Measurements from ENCODE around the gene ASCL5. TPM values are rescaled to one million over a fixed set of nuclear protein-coding genes. Genes with fewer than 3 reads are reported as not detected.

The ASCL5 gene, protein sequence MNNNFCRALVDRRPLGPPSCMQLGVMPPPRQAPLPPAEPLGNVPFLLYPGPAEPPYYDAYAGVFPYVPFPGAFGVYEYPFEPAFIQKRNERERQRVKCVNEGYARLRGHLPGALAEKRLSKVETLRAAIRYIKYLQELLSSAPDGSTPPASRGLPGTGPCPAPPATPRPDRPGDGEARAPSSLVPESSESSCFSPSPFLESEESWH
- 0.08 to 0.27 TPM (median 0.09 TPM) in 4 of 5 replicates, not detected in the other for total RNA-seq (2022; extraction: Qiagen RNA extraction; ENCODE audit: low read depth)

DNA sequence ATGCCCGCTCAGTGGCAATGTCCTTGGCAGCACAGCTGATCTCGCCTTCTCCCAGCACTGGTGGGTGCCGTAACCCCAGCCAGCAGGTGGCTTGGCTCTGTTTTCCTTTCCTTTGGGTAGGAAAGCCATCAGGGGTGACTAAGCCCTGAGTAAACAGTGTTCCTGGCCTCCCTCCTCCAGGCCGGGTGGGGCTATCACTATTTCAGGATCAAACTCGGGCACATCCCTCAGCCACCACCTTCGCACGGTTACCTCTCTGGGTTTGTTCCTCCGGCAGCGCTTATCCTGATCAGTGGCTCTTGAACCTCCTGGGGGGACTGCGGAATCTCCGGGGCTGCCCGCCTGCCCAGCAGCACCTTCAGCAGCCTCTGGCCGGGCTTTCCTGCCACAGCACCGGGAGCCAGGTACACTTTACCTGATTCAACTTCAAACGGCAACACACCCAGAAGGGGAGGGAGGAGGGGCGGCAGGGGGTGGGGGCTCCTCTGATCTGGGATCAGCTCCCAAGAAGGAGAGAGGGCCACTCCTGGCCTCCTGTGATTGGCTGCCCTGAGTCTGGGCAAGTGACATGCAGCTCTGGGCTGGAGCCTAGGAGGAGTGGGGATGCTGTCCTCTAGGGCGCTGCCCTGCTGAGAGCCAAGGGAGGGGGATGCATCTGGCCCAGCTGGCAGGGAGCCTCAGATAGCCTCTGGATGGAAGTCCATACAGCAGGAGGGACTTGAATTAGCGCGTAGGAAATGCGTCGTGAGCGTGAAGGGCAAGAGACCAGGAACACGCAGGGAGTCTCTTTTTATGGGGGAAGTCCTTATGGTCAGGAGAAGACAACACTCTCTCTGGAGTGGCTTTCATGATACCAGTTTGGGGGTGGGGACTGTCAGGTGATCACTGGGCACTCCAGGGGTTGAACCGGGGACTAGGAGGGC, at the start of gene ASCL5:
Gene ASCL5 (minus strand): TSS at position 353 of the 923 bp plus-strand sequence. CDS start 11,812 bp downstream, outside the sequence.

DNA sequence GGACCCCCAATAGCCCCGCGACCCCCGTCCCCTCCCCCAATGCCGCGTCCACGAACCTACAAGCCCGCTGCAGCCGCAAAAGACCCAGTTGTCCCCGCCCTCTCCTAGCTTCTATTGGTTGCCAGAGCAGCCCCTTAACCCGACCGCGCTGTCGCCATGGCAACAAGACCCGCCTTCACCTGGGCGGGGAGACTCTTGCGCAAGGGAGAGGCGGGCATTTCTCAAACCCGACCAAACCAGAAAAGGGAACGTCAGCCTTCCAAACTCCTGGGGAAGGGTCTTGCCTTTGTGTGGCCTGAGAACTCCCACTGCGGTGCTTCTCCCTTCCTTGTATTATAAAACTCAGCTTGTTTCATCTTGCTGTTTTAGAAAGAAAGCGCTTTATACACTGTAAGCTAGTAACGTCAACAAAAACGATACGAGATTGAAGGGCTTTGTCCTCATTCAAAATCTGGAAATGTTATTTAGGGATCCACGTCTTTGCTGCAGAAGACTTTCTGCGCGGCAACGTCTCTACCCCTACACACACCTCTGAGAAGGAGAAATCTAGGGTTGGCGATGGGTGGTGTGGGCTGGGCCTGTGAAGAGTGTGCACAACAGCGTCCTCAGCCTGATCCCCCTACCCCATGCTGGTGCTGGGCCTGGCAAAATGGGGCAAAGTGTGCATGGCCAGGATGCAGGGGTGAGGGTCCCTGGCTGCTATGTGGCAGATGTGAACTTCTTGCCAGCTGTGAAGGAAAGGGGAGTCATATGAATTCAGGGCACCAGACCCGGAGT, 27.6 kb upstream of the ASCL5 start, which contains the start of gene TMEM9:
Gene TMEM9 (minus strand): TSS at position 86 of the 777 bp plus-strand sequence. CDS start 551 bp downstream, outside the sequence.

DNA sequence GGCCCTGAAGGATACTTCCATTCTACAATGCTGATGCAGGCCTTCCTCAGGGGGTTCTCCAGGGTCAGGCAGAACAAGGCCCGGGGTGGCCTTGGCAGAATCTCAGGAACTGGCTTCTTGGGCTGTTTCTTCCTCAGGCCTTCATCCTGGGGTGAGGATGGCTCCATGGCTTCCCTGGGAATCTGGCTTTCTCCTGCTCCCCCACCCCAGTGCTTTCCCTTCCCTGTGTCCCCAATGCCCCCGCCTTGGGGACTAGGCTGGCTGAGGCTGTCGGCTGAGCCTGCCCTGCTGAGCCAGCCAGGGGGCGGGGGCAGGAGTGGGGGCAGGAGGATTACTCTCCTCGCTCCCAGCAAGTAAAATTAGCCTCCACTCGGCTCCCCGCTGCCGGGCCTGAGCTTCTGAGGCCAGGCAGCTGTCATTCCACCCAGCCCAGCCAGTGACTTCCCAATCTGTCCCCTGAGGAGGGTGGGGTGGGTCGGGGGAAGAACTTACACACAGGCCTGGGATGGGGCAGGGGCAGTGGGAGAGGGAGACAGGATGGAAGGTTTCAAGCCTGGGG, 14.7 kb downstream of the ASCL5 start, which contains the start of gene CACNA1S:
Gene CACNA1S (minus strand): TSS at position 254 of the 559 bp plus-strand sequence. CDS start 87 bp downstream, at position 167.

Other genes starting within 250 kb of the ASCL5 start
- 33.8 to 43.7 TPM (median 37.4 TPM) in 5 replicates for gene INAVA, start 232.3 kb downstream of the ASCL5 start, total RNA-seq (2022; extraction: Qiagen RNA extraction; ENCODE audit: low read depth)
- gene KIF21B, start 103.5 kb downstream of the ASCL5 start, total RNA-seq (2022; extraction: Qiagen RNA extraction; ENCODE audit: low read depth), result 1.8 to 3.8 TPM (median 2.8 TPM) in 5 replicates
- gene CACNA1S, start 14.8 kb downstream of the ASCL5 start, total RNA-seq (2022; extraction: Qiagen RNA extraction; ENCODE audit: low read depth), result 0.02 TPM in 1 of 5 replicates, not detected in the others
- 79.3 to 91.4 TPM (median 84.9 TPM) in 5 replicates for gene TMEM9, start 27.3 kb upstream of the ASCL5 start, total RNA-seq (2022; extraction: Qiagen RNA extraction; ENCODE audit: low read depth)
- gene IGFN1, start 63.6 kb upstream of the ASCL5 start, total RNA-seq (2022; extraction: Qiagen RNA extraction; ENCODE audit: low read depth), result 0.90 to 1.5 TPM (median 1.1 TPM) in 5 replicates
- gene PKP1, start 156.3 kb upstream of the ASCL5 start, total RNA-seq (2022; extraction: Qiagen RNA extraction; ENCODE audit: low read depth), result 0.02 to 0.04 TPM (median 0.03 TPM) in 4 of 5 replicates, not detected in the other

Measured in A549 treated with CpdA at 1 μM for 4 hours (cell line).